Body of pancreas (tissue), 4 donors: ENCODE data around the gene ATXN3L.

Source experiments
- CTCF ChIP-seq, 7 experiments: fragments of 450-650 bp in 4 of 7; fragments of 200-600 bp in 3 of 7; sonication (generic) in 3 of 7; IDR thresholded peaks; one replicate each; pipeline ENCODE4 v1.5.1; 2016 to 2019; ENCODE audit warnings: antibody characterized with exemption in 7 of 7
- POLR2A ChIP-seq, 3 donors: fragments of 450-650 bp; IDR thresholded peaks; one replicate each; pipeline ENCODE4 v1.6.1; 2016; ENCODE audit warnings: antibody characterized with exemption in 3 of 3, mild to moderate bottlenecking in 2 of 3

DNA sequence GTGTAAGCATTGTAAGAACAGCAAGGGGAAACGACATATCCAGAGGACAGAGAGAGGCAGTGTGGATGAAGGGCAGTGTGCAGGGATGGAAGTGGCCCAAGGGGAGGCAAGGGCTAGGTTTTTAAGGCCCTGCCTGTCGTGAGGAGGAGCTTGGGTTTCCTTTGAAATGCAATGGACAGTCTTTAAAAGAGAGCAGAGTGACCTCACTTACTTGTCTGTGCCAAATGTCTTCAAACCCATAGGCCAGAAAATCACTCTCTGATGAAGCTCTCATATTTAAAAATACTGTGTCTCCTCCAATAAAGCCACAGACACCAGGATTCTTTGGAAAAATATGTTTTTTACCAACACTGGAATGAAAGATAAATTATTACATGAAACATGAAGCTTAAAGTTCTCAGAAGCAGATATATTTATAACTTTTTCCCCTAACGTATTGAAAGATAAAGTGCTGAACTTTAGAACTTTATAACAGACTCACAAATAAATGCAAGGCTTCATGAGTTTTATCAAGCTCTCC lies 19.2 kb upstream of the ATXN3L start:
- no peak for TF ChIP-seq CTCF (IDR thresholded peaks at IDR 0.05)
- no peak for TF ChIP-seq POLR2A (IDR thresholded peaks at IDR 0.05)
